Fibroblast of skin of left quadriceps (primary cell): ENCODE measurements around the gene AMZ1.
A peak's percentile ranks its signal among the peaks of the same experiment; 100 is the strongest.
"Not testable (repeated sequence)": the region's sequence is repeated elsewhere in the genome, so short reads cannot be mapped to it uniquely, and the experiment has no call there.

ENCODE experiments used
- DNase-seq, 2 experiments: peaks; one replicate each; pipeline ENCODE4 v3.0.0-alpha.2; 2013; ENCODE audit warnings: low read depth in 2 of 2

The AMZ1 gene

GRCh38 chr7:2668401-2668800 lies 19.6 kb upstream of the AMZ1 start:
- no peak for DNase-seq

GRCh38 chr7:2670171-2670570 lies 17.8 kb upstream of the AMZ1 start:
- no peak for DNase-seq

GRCh38 chr7:2670720-2671391 lies 17.1 kb upstream of the AMZ1 start:
- peak in 1 of 2 experiments; percentile 10 for DNase-seq

- DNase-seq: not testable (repeated sequence)
These were observed 14.8 kb upstream of the AMZ1 start for GRCh38 chr7:2673214-2673613.

GRCh38 chr7:2673934-2674333 lies 14.1 kb upstream of the AMZ1 start:
- no peak for DNase-seq

- DNase-seq: no peak
These were observed 12.7 kb upstream of the AMZ1 start for GRCh38 chr7:2675256-2675764.

GRCh38 chr7:2676576-2676975 lies 11.4 kb upstream of the AMZ1 start:
- DNase-seq: not testable (repeated sequence)

- DNase-seq: not testable (repeated sequence)
These were observed 9.5 kb upstream of the AMZ1 start for GRCh38 chr7:2678454-2678853.

- DNase-seq: not testable (repeated sequence)
These were observed 8.6 kb upstream of the AMZ1 start for GRCh38 chr7:2679135-2680127.

- no peak for DNase-seq
These were observed 7.7 kb upstream of the AMZ1 start for GRCh38 chr7:2680256-2680655.

- DNase-seq: no peak
These were observed 7.1 kb upstream of the AMZ1 start for GRCh38 chr7:2680792-2681490.

GRCh38 chr7:2681929-2682799 lies 5.8 kb upstream of the AMZ1 start:
- no peak for DNase-seq

GRCh38 chr7:2684501-2684900 lies 3.5 kb upstream of the AMZ1 start:
- DNase-seq: no peak

GRCh38 chr7:2686101-2686500 lies 1.9 kb upstream of the AMZ1 start:
- no peak for DNase-seq

GRCh38 chr7:2687338-2687869 lies 598 bp upstream of the AMZ1 start:
- DNase-seq: no peak

- DNase-seq: no peak
These were observed 674 bp downstream of the AMZ1 start for GRCh38 chr7:2688409-2689342.

GRCh38 chr7:2689343-2689847 lies 1.4 kb downstream of the AMZ1 start:
- DNase-seq: no peak

- no peak for DNase-seq
These were observed 2.1 kb downstream of the AMZ1 start for GRCh38 chr7:2689951-2690705.
